ENCODE data around the gene SDR39U1.

DNA sequence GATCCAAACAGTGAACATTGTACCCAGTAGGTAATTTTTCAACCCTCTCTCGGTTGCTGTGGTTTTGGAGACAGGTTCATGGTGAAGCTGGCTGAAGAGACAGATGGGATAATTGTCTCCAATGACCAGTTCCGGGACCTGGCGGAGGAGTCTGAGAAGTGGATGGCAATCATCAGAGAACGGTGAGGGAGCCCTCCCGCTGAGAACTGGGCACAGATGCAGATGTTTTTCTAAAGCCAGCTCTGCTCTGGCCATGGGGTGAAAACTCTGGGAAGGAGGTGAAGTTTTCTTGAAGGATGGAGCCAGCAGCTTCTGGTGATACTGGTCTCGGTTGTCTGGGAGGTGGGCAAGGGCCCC is 6.6 kb downstream of the SDR39U1 start:
- TF ChIP-seq, protein P1, sequence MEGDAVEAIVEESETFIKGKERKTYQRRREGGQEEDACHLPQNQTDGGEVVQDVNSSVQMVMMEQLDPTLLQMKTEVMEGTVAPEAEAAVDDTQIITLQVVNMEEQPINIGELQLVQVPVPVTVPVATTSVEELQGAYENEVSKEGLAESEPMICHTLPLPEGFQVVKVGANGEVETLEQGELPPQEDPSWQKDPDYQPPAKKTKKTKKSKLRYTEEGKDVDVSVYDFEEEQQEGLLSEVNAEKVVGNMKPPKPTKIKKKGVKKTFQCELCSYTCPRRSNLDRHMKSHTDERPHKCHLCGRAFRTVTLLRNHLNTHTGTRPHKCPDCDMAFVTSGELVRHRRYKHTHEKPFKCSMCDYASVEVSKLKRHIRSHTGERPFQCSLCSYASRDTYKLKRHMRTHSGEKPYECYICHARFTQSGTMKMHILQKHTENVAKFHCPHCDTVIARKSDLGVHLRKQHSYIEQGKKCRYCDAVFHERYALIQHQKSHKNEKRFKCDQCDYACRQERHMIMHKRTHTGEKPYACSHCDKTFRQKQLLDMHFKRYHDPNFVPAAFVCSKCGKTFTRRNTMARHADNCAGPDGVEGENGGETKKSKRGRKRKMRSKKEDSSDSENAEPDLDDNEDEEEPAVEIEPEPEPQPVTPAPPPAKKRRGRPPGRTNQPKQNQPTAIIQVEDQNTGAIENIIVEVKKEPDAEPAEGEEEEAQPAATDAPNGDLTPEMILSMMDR (IDR thresholded peaks at IDR 0.05), result no peak
- TF ChIP-seq, protein P2, sequence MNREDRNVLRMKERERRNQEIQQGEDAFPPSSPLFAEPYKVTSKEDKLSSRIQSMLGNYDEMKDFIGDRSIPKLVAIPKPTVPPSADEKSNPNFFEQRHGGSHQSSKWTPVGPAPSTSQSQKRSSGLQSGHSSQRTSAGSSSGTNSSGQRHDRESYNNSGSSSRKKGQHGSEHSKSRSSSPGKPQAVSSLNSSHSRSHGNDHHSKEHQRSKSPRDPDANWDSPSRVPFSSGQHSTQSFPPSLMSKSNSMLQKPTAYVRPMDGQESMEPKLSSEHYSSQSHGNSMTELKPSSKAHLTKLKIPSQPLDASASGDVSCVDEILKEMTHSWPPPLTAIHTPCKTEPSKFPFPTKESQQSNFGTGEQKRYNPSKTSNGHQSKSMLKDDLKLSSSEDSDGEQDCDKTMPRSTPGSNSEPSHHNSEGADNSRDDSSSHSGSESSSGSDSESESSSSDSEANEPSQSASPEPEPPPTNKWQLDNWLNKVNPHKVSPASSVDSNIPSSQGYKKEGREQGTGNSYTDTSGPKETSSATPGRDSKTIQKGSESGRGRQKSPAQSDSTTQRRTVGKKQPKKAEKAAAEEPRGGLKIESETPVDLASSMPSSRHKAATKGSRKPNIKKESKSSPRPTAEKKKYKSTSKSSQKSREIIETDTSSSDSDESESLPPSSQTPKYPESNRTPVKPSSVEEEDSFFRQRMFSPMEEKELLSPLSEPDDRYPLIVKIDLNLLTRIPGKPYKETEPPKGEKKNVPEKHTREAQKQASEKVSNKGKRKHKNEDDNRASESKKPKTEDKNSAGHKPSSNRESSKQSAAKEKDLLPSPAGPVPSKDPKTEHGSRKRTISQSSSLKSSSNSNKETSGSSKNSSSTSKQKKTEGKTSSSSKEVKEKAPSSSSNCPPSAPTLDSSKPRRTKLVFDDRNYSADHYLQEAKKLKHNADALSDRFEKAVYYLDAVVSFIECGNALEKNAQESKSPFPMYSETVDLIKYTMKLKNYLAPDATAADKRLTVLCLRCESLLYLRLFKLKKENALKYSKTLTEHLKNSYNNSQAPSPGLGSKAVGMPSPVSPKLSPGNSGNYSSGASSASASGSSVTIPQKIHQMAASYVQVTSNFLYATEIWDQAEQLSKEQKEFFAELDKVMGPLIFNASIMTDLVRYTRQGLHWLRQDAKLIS (CRISPR knock-in tag; IDR thresholded peaks at IDR 0.05; ENCODE audit: borderline replicate concordance), result no peak
- TF ChIP-seq SMAD3 (CRISPR knock-in tag; IDR thresholded peaks at IDR 0.05; ENCODE audit: borderline replicate concordance), result no peak
- TF ChIP-seq, protein P3, sequence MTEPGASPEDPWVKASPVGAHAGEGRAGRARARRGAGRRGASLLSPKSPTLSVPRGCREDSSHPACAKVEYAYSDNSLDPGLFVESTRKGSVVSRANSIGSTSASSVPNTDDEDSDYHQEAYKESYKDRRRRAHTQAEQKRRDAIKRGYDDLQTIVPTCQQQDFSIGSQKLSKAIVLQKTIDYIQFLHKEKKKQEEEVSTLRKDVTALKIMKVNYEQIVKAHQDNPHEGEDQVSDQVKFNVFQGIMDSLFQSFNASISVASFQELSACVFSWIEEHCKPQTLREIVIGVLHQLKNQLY (CRISPR knock-in tag; IDR thresholded peaks at IDR 0.05), result no peak
- TF ChIP-seq, protein P4, sequence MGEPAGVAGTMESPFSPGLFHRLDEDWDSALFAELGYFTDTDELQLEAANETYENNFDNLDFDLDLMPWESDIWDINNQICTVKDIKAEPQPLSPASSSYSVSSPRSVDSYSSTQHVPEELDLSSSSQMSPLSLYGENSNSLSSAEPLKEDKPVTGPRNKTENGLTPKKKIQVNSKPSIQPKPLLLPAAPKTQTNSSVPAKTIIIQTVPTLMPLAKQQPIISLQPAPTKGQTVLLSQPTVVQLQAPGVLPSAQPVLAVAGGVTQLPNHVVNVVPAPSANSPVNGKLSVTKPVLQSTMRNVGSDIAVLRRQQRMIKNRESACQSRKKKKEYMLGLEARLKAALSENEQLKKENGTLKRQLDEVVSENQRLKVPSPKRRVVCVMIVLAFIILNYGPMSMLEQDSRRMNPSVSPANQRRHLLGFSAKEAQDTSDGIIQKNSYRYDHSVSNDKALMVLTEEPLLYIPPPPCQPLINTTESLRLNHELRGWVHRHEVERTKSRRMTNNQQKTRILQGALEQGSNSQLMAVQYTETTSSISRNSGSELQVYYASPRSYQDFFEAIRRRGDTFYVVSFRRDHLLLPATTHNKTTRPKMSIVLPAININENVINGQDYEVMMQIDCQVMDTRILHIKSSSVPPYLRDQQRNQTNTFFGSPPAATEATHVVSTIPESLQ (CRISPR knock-in tag; IDR thresholded peaks at IDR 0.05), result no peak
- no peak for TF ChIP-seq MXD4 (CRISPR knock-in tag; IDR thresholded peaks at IDR 0.05; ENCODE audit: borderline replicate concordance)
- no peak for TF ChIP-seq ZNF671 (CRISPR knock-in tag; IDR thresholded peaks at IDR 0.05)
- no peak for TF ChIP-seq ATF1 (CRISPR knock-in tag; IDR thresholded peaks at IDR 0.05)
- TF ChIP-seq SOX15 (CRISPR knock-in tag; IDR thresholded peaks at IDR 0.05), result no peak
- no peak for TF ChIP-seq NFATC4 (CRISPR knock-in tag; IDR thresholded peaks at IDR 0.05)
- no peak for TF ChIP-seq KAT7 (CRISPR knock-in tag; IDR thresholded peaks at IDR 0.05; ENCODE audit: borderline replicate concordance)
- no peak for TF ChIP-seq JUN (CRISPR knock-in tag; IDR thresholded peaks at IDR 0.05)
- no peak for TF ChIP-seq TCF7 (CRISPR knock-in tag; IDR thresholded peaks at IDR 0.05; ENCODE audit: low read depth)

Data from WTC11 (cell line).